HepG2 (cell line): Measurements from ENCODE around the gene ZNF503. TPM values are rescaled to one million over a fixed set of nuclear protein-coding genes. Genes with fewer than 3 reads are reported as not detected.

Experiments
- ATAC-seq: fragments of 200-7000 bp; cut with Tn5 transposase; 3 replicates; pipeline ENCODE4 v1.9.1; 2020; ENCODE audit warnings: mild to moderate bottlenecking, moderate library complexity
- BruUV-seq: library from RNA; stranded (reverse); fragments of 400-500 nt; replicated peaks from 2 replicates; lab custom pipeline; 2021; lab: Mats Ljungman, UMichigan
- CTCF ChIA-PET: fragments of 300-600 bp; formaldehyde crosslinking; extraction: SDS; loops from one replicate; lab custom pipeline; 2021; ENCODE audit warnings: low total read pairs, inconsistent platforms, low intra/inter-chr PET ratio; lab: Yijun Ruan, JAX
- POLR2A ChIA-PET: fragments of 350-600 bp; sonication (Branson Sonifier 250); formaldehyde crosslinking; loops from one replicate; lab custom pipeline; 2020; ENCODE audit warnings: antibody characterized with exemption, inconsistent platforms; lab: Yijun Ruan, JAX
- DNase-seq: peaks from one replicate; pipeline ENCODE4 v3.0.0-alpha.2; 2015; ENCODE audit warnings: low spot score
- FAIRE-seq: peaks from 3 replicates; lab custom pipeline; 2011; peaks lifted over from hg19 to GRCh38; lab: Jason Lieb, UNC
- H2AFZ ChIP-seq: one replicate; pipeline ENCODE4 v1.6.1; 2011; ENCODE audit warnings: low read length, inconsistent platforms
- H3K27ac ChIP-seq: fragments of 300-600 bp; 3 replicates; pipeline ENCODE4 v1.8.0; 2011; ENCODE audit warnings: mixed run types, mild to moderate bottlenecking, mixed read lengths, low read length, inconsistent platforms; ENCODE audit not compliant: insufficient read depth; ENCODE audit errors: extremely low read length
- H3K27me3 ChIP-seq, 2 experiments: fragments of 200-600 bp in 1 of 2; 2 replicates in 1 of 2; 3 replicates in 1 of 2; pipeline versions ENCODE4 v1.6.0 to v1.8.0; 2011; ENCODE audit warnings: low read length in 2 of 2, mild to moderate bottlenecking in 2 of 2, moderate library complexity in 2 of 2, inconsistent platforms in 1 of 2; ENCODE audit not compliant: insufficient read depth in 2 of 2, control insufficient read depth in 1 of 2
- H3K36me3 ChIP-seq, 2 experiments: fragments of 200-600 bp in 1 of 2; replicated peaks in 1 of 2; 2 replicates in 1 of 2; 3 replicates in 1 of 2; pipeline versions ENCODE4 v1.5.1 to v1.8.0; 2011; ENCODE audit warnings: low read length in 2 of 2, inconsistent platforms in 1 of 2; ENCODE audit not compliant: insufficient read depth in 2 of 2, control insufficient read depth in 1 of 2
- H3K4me1 ChIP-seq: 2 replicates; pipeline ENCODE4 v1.5.1; 2012; ENCODE audit warnings: low read length, inconsistent platforms; ENCODE audit not compliant: insufficient read depth
- H3K4me2 ChIP-seq: 2 replicates; pipeline ENCODE4 v1.6.0; 2011; ENCODE audit warnings: low read depth, low read length, inconsistent platforms
- H3K4me3 ChIP-seq, 3 experiments: fragments of 200-600 bp in 1 of 3; sonication (generic), shearing (Covaris generic) in 1 of 3; replicated peaks in 1 of 3; 2 replicates each; pipeline ENCODE4 v1.5.1; 2011 to 2016; ENCODE audit warnings: low read length in 3 of 3, inconsistent platforms in 2 of 3, low read depth in 2 of 3, mild to moderate bottlenecking in 2 of 3, control low read depth in 1 of 3, mixed read lengths in 1 of 3; ENCODE audit not compliant: insufficient read depth in 1 of 3
- H3K79me2 ChIP-seq: one replicate; pipeline ENCODE4 v1.6.1; 2011; ENCODE audit warnings: low read length, inconsistent platforms; ENCODE audit not compliant: insufficient read depth
- H3K9ac ChIP-seq: 2 replicates; pipeline ENCODE4 v1.6.0; 2011; ENCODE audit warnings: mild to moderate bottlenecking, low read depth, low read length, inconsistent platforms; ENCODE audit not compliant: insufficient read depth
- H3K9me3 ChIP-seq: 2 replicates; pipeline ENCODE4 v1.5.1; 2012; ENCODE audit warnings: mild to moderate bottlenecking, low read length
- H4K20me1 ChIP-seq: 2 replicates; pipeline ENCODE4 v1.6.0; 2011; ENCODE audit warnings: inconsistent platforms, mild to moderate bottlenecking, low read length, moderate library complexity; ENCODE audit not compliant: insufficient read depth
- CBX1 ChIP-seq: IDR thresholded peaks from one replicate; pipeline ENCODE4 v1.6.1; 2016; ENCODE audit warnings: antibody characterized with exemption, low read depth
- CEBPG ChIP-seq: IDR thresholded peaks from 2 replicates; pipeline ENCODE4 v1.6.1; 2016
- EED ChIP-seq: sonication (generic); formaldehyde crosslinking; IDR thresholded peaks from 2 replicates; pipeline ENCODE4 v1.5.0; 2020; ENCODE audit warnings: mild to moderate bottlenecking, missing genetic modification reagents
- GZF1 ChIP-seq: sonication (generic); formaldehyde crosslinking; IDR thresholded peaks from 2 replicates; pipeline ENCODE4 v1.5.1; 2020; ENCODE audit warnings: mild to moderate bottlenecking, missing genetic modification reagents
- HMG20B ChIP-seq: conservative IDR thresholded peaks from 2 replicates; pipeline ENCODE4 v1.6.1; 2016; ENCODE audit warnings: missing genetic modification reagents, missing compliant biosample characterization
- KAT8 ChIP-seq: IDR thresholded peaks from 2 replicates; pipeline ENCODE4 v1.6.1; 2016; ENCODE audit warnings: missing genetic modification reagents, missing compliant biosample characterization
- MAZ ChIP-seq, 2 experiments: sonication (generic) in 1 of 2; formaldehyde crosslinking in 1 of 2; IDR thresholded peaks; 2 replicates each; pipeline versions ENCODE4 v1.5.0 to v1.6.1; 2012 to 2020; ENCODE audit warnings: low read depth in 2 of 2, mild to moderate bottlenecking in 2 of 2, borderline replicate concordance in 1 of 2, improper control_type of control experiment in 1 of 2, low read length in 1 of 2, missing genetic modification reagents in 1 of 2, moderate library complexity in 1 of 2
- PHF5A ChIP-seq: IDR thresholded peaks from one replicate; pipeline ENCODE4 v1.6.1; 2018; ENCODE audit warnings: low read depth, missing genetic modification reagents; ENCODE audit not compliant: unreplicated experiment
- POLR2G ChIP-seq: fragments of 200-400 bp; formaldehyde crosslinking; IDR thresholded peaks from 2 replicates; pipeline ENCODE4 v1.6.1; 2018; ENCODE audit warnings: mild to moderate bottlenecking, low read depth, low read length, moderate library complexity
- ZBTB3 ChIP-seq: sonication (generic); formaldehyde crosslinking; IDR thresholded peaks from 2 replicates; pipeline ENCODE4 v1.4.0; 2020; ENCODE audit warnings: low read depth, mild to moderate bottlenecking, moderate library complexity, missing genetic modification reagents, borderline replicate concordance
- ZBTB8A ChIP-seq: sonication (generic); formaldehyde crosslinking; IDR thresholded peaks from 2 replicates; pipeline ENCODE4 v1.4.0; 2020; ENCODE audit warnings: mild to moderate bottlenecking, low read depth, missing genetic modification reagents, borderline replicate concordance
- ZFP90 ChIP-seq: sonication (generic); formaldehyde crosslinking; IDR thresholded peaks from 2 replicates; pipeline ENCODE4 v1.8.0; 2022; ENCODE audit warnings: missing genetic modification reagents, mild to moderate bottlenecking, inconsistent platforms, borderline replicate concordance
- ZKSCAN5 ChIP-seq: sonication (generic); formaldehyde crosslinking; IDR thresholded peaks from 2 replicates; pipeline ENCODE4 v1.5.1; 2020; ENCODE audit warnings: mild to moderate bottlenecking, missing genetic modification reagents
- ZNF180 ChIP-seq: sonication (generic); formaldehyde crosslinking; IDR thresholded peaks from 2 replicates; pipeline ENCODE4 v1.4.0; 2020; ENCODE audit warnings: low read depth, missing genetic modification reagents, borderline replicate concordance
- ZNF251 ChIP-seq: sonication (generic); formaldehyde crosslinking; IDR thresholded peaks from 2 replicates; pipeline ENCODE4 v1.9.0; 2021; ENCODE audit warnings: mild to moderate bottlenecking, missing genetic modification reagents
- ZNF253 ChIP-seq: sonication (generic); formaldehyde crosslinking; IDR thresholded peaks from 2 replicates; pipeline ENCODE4 v1.8.0; 2022; ENCODE audit warnings: mild to moderate bottlenecking, missing genetic modification reagents, borderline replicate concordance
- ZNF460 ChIP-seq: sonication (generic); formaldehyde crosslinking; IDR thresholded peaks from 2 replicates; pipeline ENCODE4 v1.5.1; 2020; ENCODE audit warnings: missing genetic modification reagents, mild to moderate bottlenecking, borderline replicate concordance
- ZNF558 ChIP-seq: sonication (generic); formaldehyde crosslinking; IDR thresholded peaks from 2 replicates; pipeline ENCODE4 v1.9.0; 2022; ENCODE audit warnings: mild to moderate bottlenecking, missing genetic modification reagents, borderline replicate concordance
- ZNF616 ChIP-seq: sonication (generic); formaldehyde crosslinking; IDR thresholded peaks from 2 replicates; pipeline ENCODE4 v1.5.0; 2020; ENCODE audit warnings: low read depth, mild to moderate bottlenecking, missing genetic modification reagents
- ZNF703 ChIP-seq: sonication (generic); formaldehyde crosslinking; IDR thresholded peaks from 2 replicates; pipeline ENCODE4 v1.5.1; 2020; ENCODE audit warnings: missing genetic modification reagents, mild to moderate bottlenecking, moderate library complexity, borderline replicate concordance
- ZNF883 ChIP-seq: sonication (generic); formaldehyde crosslinking; IDR thresholded peaks from 2 replicates; pipeline ENCODE4 v1.5.1; 2020; ENCODE audit warnings: mild to moderate bottlenecking, missing genetic modification reagents; ENCODE audit errors: not compliant biosample characterization
- WGBS: methylation state at CpG from one replicate; pipeline ENCODE4 v1.1.6; 2017; ENCODE audit warnings: low lambda C conversion rate; 5-methylcytosine and 5-hydroxymethylcytosine counted together
- in situ Hi-C: cut with HindIII; loops from 2 replicates; pipeline ENCODE4 v1.10.0; 2017; ENCODE audit warnings: low pct_unique_long_range_greater_than_20kb; ENCODE audit not compliant: extremely low pct_ligation_motif_present
- intact Hi-C: fragments of 100-400 bp; cut with micrococcal nuclease; formaldehyde crosslinking; loops from one replicate; pipeline ENCODE4 v1.10.0; 2022; ENCODE audit not compliant: unreplicated experiment
- polyA plus RNA-seq, 8 experiments: library from polyadenylated mRNA; depleted of rRNA in 3 of 8; stranded (reverse) in 7 of 8; unstranded in 1 of 8; fragments of >200 nt; fragmentation: Illumina TruSeq in 4 of 8; extraction: Trizol in 4 of 8; gene quantifications; 2 replicates each; pipeline versions ENCODE4 v1.2.1 to v1.2.3, GENCODE V29; 2011 to 2016; ENCODE audit warnings: low read depth in 4 of 8, missing spikeins in 1 of 8, mixed read lengths in 1 of 8; ENCODE audit not compliant: insufficient read depth in 1 of 8
- total RNA-seq, 5 experiments: library from RNA; depleted of rRNA; stranded (reverse); fragments of >200 nt; fragmentation: Illumina TruSeq; extraction: Trizol; gene quantifications; 2 replicates each; pipeline ENCODE4 v1.2.3, GENCODE V29; 2016; ENCODE audit warnings: low read depth in 1 of 5

The ZNF503 gene
- total and polyA plus RNA-seq, 2 of the 13 experiments (the other 11 are each of a cell fraction or from before 2014, with no cell fraction given), result 2.7 to 8.3 TPM

- no peak overlapping the region for H3K27ac ChIP-seq
- no peaks in the 10 kb centered on the region for H4K20me1 ChIP-seq
- 35% methylated on average over 6 of the region's 6 CpGs for WGBS
- no peak overlapping the region for H3K4me3 ChIP-seq
- no TSS peak for BruUV-seq
- H3K4me1 ChIP-seq, result no peaks in the 10 kb centered on the region
- FAIRE-seq (no peak), DNase-seq (no peak), ATAC-seq (no peak)
- CTCF ChIA-PET, result no interaction called here
- no peak overlapping the region for H3K4me2 ChIP-seq
- no peak for TF ChIP-seq ZKSCAN5 (CRISPR knock-in tag)
- no peak for TF ChIP-seq ZBTB8A
- no peak for TF ChIP-seq HMG20B (CRISPR knock-in tag)
- no peak for TF ChIP-seq PHF5A (CRISPR knock-in tag)
- TF ChIP-seq ZNF253 (CRISPR knock-in tag), result no peak
- no peak for TF ChIP-seq ZNF616 (CRISPR knock-in tag)
- no peak for TF ChIP-seq ZNF558 (CRISPR knock-in tag)
- TF ChIP-seq POLR2G, result no peak
- no peak overlapping the region for H3K9ac ChIP-seq
- H3K27me3 ChIP-seq, result 0 out of 5 replicates have a peak, but pooled peaks cover 0 to 8% of the 10 kb centered on the region in 2 experiments
- in situ Hi-C loops (no loop called here), intact Hi-C loops (loop anchor here (10.0 kb wide), 1 partner anchor 1406 kb away; no protein-coding TSS in a partner anchor)
- no peaks in the 10 kb centered on the region for H3K9me3 ChIP-seq
- H3K79me2 ChIP-seq, result no peaks in the 10 kb centered on the region
- POLR2A ChIA-PET, result no interaction called here
- no peaks in the 10 kb centered on the region for H3K36me3 ChIP-seq
- H2AFZ ChIP-seq, result no peak overlapping the region
Observed at GRCh38 chr10:75358835-75359421, 42.6 kb downstream of the ZNF503 start.

- WGBS, result 39% methylated on average over 5 of the region's 5 CpGs
- no peaks in the 10 kb centered on the region for H4K20me1 ChIP-seq
Observed at GRCh38 chr10:75358132-75358531, 43.4 kb downstream of the ZNF503 start.

More at GRCh38 chr10:75358132-75358531, 43.4 kb downstream of the ZNF503 start:
- no peak overlapping the region for H2AFZ ChIP-seq
- ChIA-PET CTCF (no interaction called here), POLR2A (no interaction called here)
- H3K4me1 ChIP-seq, result peaks cover 6% of the 10 kb centered on the region
- no TSS peak for BruUV-seq
- in situ Hi-C loops (no loop called here), intact Hi-C loops (loop anchor here (10.0 kb wide), 1 partner anchor 1407 kb away; no protein-coding TSS in a partner anchor)
- H3K9ac ChIP-seq, result no peak overlapping the region
- H3K27me3 ChIP-seq, result peaks cover 0 to 8% of the 10 kb centered on the region in 2 experiments; a peak in 1 of 5 replicates
- H3K36me3 ChIP-seq, result no peaks in the 10 kb centered on the region
- no peak overlapping the region for H3K4me3 ChIP-seq
- H3K27ac ChIP-seq, result no peak overlapping the region
- H3K9me3 ChIP-seq, result no peaks in the 10 kb centered on the region
- H3K79me2 ChIP-seq, result no peaks in the 10 kb centered on the region
- no peak overlapping the region for H3K4me2 ChIP-seq
- TF ChIP-seq ZNF883 (no peak), GZF1 (no peak), ZNF180 (CRISPR knock-in tag) (no peak), CBX1 (no peak), ZNF251 (CRISPR knock-in tag) (no peak), ZNF460 (CRISPR knock-in tag) (no peak), MAZ (IDR thresholded peaks at IDR 0.05; ENCODE audit: borderline replicate concordance, low read depth, low read length) (no peak), MAZ (CRISPR knock-in tag; IDR thresholded peaks at IDR 0.05; ENCODE audit: low read depth) (no peak), EED (CRISPR knock-in tag) (no peak), ZNF703 (CRISPR knock-in tag) (no peak), ZBTB3 (CRISPR knock-in tag) (no peak), ZFP90 (CRISPR knock-in tag) (no peak), KAT8 (no peak), CEBPG (CRISPR knock-in tag) (no peak)
- FAIRE-seq (no peak), DNase-seq (no peak), ATAC-seq (no peak)
